Lower leg skin (tissue), 3 donors: ENCODE data around the gene PDLIM1.

Experiments
- POLR2A ChIP-seq, 2 donors: fragments of 450-650 bp; IDR thresholded peaks; one replicate each; pipeline ENCODE4 v1.6.1; 2016 to 2017; ENCODE audit warnings: antibody characterized with exemption in 2 of 2, mild to moderate bottlenecking in 1 of 2, moderate library complexity in 1 of 2
- TF ChIP-seq, protein P1 (sequence below), 3 donors: fragments of 450-650 bp; IDR thresholded peaks; one replicate each; pipeline ENCODE4 v1.5.1; 2016; ENCODE audit warnings: antibody characterized with exemption in 3 of 3, mild to moderate bottlenecking in 3 of 3, moderate library complexity in 2 of 3

DNA sequence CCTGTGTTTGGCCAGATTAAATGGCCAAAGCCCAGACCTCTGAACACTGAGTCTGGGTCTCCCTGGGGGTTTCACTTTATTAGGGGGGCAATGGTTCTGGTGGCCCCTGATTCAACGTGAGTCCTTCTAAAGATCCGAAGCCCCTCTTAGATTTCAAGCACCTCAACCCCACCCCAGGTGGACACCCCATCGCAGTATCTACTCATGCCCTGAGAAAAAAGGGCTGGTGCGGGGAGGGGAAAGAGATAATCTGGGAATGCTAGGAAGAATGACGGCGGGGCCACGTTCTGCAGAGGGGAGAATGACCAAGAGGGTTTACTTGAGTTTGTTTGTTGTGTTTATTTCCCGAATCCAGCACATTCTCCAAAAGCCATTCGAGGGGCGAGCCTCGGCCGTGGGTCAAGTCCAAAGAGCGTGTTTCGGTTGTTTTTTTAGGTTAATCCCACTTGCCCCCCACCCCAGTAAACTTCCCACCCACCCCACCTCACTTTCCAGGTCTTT is 832 bp downstream of the PDLIM1 start:
- TF ChIP-seq, protein P1, sequence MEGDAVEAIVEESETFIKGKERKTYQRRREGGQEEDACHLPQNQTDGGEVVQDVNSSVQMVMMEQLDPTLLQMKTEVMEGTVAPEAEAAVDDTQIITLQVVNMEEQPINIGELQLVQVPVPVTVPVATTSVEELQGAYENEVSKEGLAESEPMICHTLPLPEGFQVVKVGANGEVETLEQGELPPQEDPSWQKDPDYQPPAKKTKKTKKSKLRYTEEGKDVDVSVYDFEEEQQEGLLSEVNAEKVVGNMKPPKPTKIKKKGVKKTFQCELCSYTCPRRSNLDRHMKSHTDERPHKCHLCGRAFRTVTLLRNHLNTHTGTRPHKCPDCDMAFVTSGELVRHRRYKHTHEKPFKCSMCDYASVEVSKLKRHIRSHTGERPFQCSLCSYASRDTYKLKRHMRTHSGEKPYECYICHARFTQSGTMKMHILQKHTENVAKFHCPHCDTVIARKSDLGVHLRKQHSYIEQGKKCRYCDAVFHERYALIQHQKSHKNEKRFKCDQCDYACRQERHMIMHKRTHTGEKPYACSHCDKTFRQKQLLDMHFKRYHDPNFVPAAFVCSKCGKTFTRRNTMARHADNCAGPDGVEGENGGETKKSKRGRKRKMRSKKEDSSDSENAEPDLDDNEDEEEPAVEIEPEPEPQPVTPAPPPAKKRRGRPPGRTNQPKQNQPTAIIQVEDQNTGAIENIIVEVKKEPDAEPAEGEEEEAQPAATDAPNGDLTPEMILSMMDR (IDR thresholded peaks at IDR 0.05) = no peak
- TF ChIP-seq POLR2A (IDR thresholded peaks at IDR 0.05) = no peak
